RPMI8226 (cell line): ENCODE results near the gene TP53AIP1.
A peak's percentile ranks its signal among the peaks of the same experiment; 100 is the strongest.

Experiments
- DNase-seq: peaks from one replicate; pipeline ENCODE4 v3.0.0-alpha.2; 2015

Gene TP53AIP1

GRCh38 chr11:128942817-128943427 lies at the start of gene TP53AIP1:
Gene TP53AIP1, minus strand, starts transcription at chr11:128942871. Its CDS starts 5,053 bp downstream, at chr11:128937818.
- no peak for DNase-seq

GRCh38 chr11:128988242-128988970 lies 45.7 kb upstream of the TP53AIP1 start:
- no peak for DNase-seq

GRCh38 chr11:128985880-128986279 lies 43.2 kb upstream of the TP53AIP1 start:
- DNase-seq = no peak

DNA sequence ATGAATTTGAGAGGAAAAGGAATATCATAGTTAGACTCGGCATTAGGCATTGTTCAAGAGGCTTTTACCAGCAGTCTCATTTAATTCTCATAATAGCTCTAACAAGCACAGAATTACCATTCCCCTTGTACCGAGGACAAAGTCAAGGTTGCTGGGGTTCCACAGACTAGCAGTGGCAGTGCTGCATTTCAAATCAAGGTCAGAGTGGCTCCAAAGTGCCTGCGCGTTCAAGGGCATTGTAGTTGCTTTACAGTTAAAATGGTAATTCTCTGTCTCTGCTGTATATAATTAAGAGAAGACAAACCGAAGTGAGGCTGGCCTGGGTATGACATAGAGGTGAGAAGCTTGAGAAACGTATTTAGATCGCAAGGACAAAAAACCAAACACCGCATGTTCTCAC lies 40.4 kb upstream of the TP53AIP1 start:
- no peak for DNase-seq

GRCh38 chr11:128981254-128981653 lies 38.6 kb upstream of the TP53AIP1 start:
- DNase-seq = no peak

DNA sequence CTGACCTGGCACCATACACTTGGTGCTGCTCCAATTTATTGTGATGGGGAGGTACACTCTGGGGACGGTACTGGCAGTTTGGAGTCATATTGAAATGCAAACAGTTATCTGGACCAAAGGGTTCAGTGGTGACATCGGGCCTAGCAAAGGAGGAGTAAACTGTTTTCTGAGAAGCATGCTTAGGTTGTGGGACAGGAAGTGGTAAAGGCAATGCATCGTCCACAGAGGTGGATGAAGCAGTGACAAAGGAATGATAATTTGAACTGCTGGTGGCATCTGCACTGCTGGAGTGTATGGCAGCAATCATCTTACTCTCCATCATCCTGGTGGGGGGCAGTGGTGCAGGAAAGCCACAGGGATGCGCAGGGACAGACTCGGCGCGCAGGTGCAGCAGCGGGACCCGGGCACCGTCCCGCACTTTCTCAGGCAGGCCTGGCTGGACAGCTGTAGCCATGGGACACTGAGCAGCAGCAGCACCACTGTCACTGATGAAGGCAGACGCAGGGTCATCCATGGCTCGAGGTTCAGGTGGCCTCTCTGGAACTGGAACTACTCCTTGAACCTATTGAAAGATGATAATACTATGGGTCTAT lies 28.0 kb upstream of the TP53AIP1 start:
- no peak for DNase-seq

DNA sequence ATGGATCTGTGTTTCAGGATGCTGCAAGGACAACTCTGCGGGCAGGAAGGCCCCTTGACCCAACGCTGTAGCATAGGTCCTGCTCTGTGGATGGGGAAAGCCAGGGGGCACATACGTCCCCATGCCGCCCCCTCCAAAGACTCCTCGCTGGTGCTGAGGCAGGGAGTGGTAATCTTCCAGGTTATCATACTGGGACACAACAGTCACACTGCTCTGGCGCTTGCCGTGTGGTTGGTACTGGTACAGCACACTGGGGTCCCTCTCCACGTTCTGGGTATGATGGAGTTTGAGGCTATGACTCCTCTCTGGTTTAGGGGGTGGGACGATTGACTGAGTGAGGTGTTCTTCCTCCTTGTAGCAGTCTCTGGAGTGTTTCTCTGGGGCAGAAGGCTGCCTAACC lies 26.2 kb upstream of the TP53AIP1 start:
- no peak for DNase-seq

DNA sequence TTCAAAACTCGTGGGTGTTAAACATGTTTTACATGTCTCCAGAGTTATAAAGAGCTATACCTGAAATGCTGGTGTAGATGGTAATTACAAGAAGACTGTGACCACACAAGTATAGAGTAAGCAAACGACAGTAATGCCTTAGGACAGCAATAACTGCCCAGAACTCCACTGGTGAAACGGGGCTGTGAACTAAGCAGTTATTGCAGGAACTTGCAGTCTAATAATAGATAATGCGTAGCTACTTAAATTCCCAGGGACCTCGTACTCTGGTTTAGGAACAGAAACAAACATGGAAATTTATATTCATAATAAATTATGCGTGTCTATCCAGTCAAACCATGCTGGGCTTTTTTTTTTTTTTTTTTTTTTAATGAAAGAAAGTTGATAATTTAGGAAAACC lies 24.9 kb upstream of the TP53AIP1 start:
- DNase-seq = no peak

- no peak for DNase-seq
These were observed 22.8 kb upstream of the TP53AIP1 start for GRCh38 chr11:128965485-128965884.

DNA sequence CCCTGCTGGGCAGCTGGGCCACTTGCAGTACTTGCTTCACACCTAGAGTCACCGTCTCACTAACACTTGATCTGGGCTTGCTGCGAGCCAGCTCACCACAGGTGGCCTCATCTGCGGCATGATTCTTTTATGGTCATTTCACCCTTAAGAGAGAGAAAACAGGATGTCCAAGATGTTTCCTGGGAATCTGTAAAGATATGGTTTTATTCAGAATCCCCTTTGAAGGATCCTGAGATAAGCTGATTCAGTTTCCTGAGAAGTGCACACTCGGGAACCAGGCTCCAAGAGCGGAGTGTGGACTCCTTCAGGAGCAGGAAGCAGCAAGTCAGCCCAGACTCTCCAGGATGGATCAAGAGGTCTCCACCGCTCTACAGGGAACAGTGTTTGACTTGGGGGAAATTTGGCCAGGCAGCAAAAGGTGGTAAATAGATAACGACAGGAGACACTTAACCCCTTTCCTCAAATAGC lies 21.8 kb upstream of the TP53AIP1 start:
- DNase-seq = no peak

DNA sequence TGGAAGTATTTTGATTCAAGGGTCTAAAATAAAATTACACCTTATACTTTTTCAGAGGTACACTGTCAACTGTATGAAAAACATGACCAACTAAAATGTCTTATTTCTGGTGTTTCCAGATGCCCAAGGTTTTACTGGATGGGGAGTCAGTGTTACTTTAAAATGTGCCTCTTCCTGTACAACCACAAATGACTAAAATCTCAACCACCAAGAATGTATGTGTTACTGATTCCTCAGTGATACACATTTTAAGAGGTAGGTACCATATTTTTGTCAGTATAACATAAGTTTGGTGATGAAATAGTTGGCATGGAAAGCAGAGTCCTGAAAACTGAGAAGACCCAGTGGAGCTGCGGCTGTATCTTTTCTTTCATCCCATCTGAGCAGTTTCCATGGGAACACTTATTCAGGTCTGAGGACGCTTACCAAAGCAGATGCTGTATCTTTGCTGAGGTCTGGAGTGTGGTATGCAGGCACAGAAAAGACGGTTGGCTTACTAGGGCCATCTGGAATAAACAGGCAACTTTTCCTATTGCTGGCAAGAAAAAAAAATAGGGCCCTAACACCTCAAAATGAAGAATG lies 21.2 kb upstream of the TP53AIP1 start:
- DNase-seq = no peak

DNA sequence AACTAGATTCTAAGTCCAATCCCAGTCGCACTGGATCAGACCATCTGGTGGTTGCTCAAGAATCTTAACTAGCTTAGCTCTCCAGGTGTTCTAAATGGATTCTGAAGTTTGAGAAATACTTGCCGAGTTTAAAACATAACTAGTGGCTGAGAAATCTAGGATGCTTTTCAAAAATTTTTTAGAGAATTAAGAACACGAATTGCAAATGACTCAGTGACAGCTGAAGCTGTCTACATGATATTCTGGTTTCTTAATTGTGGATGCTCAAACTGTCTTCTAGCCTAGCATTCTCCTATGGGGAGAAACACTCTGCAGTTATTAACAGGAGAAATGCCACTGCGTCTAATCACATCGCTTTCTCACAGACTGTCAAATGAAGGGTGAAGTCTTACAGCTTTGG lies 20.2 kb upstream of the TP53AIP1 start:
- DNase-seq = no peak

- no peak for DNase-seq
These were observed 19.0 kb upstream of the TP53AIP1 start for GRCh38 chr11:128961645-128962044.

- no peak for DNase-seq
These were observed 14.5 kb upstream of the TP53AIP1 start for GRCh38 chr11:128957202-128957482.

GRCh38 chr11:128956401-128957201 lies 13.9 kb upstream of the TP53AIP1 start:
- DNase-seq = peak; percentile 36

DNA sequence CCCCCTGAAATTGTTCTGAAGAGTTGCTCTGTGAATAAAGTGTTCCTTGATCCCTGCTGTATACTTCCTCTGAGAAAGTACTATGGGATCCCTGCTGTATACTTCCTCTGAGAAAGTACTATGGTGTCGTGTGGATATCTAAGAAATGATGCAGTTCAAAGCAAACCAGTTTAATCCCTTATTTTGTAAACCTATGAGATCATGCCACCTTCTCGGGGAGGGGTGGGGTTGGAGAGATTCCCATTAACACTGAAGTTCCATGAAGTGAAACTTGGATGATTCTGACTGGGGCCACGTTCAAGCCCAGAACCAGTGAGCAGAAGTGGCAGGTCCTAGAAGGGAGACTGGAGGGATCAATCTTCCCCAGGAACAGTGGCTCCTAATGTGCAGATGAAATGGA lies 13.0 kb upstream of the TP53AIP1 start:
- no peak for DNase-seq

DNA sequence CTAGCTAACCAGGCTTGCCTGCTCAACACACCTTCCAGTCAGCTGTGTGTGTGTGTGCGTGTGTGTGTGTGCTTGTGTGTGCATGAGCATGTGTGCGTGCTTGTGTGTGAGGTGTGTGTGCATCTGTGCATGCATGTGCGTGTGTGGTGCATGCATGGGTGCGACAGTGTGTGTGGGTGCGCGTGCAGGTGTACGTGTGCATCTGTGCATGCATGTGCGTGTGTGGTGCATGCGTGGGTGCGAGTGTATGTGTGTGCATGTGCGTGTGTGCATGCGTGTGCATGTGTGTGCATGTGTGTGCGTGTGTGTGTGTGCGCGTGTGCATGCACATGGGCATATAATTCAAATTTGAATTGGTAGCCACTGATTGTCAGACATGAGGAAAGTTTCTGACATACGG lies 10.5 kb upstream of the TP53AIP1 start:
- no peak for DNase-seq

GRCh38 chr11:128949791-128950454 lies 7.3 kb upstream of the TP53AIP1 start:
- DNase-seq = no peak

GRCh38 chr11:128948583-128948982 lies 5.9 kb upstream of the TP53AIP1 start:
- DNase-seq = no peak

DNA sequence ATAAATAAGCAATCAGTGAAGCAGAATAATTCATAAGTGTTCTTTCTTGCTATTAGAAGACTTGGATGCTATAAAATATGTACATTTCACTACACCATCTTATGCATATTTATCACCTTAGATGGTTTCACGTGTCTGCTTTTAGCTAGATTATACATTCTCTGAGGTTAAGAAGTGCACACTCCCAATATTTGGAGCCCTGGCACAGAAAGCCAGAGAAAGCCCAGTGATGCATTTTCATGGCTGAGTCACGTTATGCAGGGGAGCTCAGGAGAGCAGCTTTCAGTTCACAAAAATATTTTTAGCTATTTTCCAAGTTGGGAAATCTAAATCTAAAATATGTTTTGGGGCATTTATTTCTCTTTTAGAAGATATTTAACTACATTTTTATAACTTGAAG lies 5.1 kb upstream of the TP53AIP1 start:
- no peak for DNase-seq

GRCh38 chr11:128946648-128947047 lies 4.0 kb upstream of the TP53AIP1 start:
- DNase-seq = no peak

DNA sequence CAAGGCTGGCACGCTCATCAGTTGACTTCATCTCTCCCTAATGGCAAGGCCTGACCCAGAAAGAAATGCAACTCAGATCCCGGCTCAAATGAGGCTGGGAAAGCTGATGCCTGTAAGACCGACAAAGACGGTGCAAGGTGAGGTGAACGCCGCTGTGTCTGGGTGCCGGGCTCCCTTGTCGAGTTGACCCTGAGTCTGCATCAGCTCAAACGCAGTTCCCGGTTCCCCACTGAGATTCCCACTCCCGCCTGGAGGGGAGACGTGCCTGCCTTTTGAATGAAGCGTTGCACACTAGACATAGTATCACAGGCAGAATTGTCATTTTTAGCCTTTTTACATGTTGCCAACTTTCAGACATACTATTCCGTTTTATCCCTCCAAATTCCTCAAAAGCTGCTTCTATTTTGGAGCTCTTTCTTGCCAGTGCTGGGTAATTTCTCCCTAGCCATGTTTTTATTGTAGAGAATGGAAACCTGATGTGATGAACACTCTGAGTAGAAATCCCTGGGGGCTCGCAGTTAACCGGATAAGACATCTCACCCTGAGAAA lies 831 bp upstream of the TP53AIP1 start:
- DNase-seq = no peak

GRCh38 chr11:128942272-128942612 lies 429 bp downstream of the TP53AIP1 start:
- no peak for DNase-seq
